Mononuclear cell (primary cell): ENCODE results near the gene ANKRD10. TPM values are rescaled to one million over a fixed set of nuclear protein-coding genes. Genes with fewer than 3 reads are reported as not detected.

Experiments
- H3K27me3 ChIP-seq: 2 replicates; pipeline ENCODE4 v1.6.0; 2011; ENCODE audit warnings: low read length, control low read depth; ENCODE audit not compliant: insufficient read depth
- H3K4me1 ChIP-seq: 2 replicates; pipeline ENCODE4 v1.5.1; 2011; ENCODE audit warnings: mild to moderate bottlenecking, low read length, control low read depth; ENCODE audit not compliant: insufficient read depth
- H3K4me3 ChIP-seq: 2 replicates; pipeline ENCODE4 v1.5.1; 2011; ENCODE audit warnings: mild to moderate bottlenecking, low read length, moderate library complexity
- H3K9me3 ChIP-seq: 2 replicates; pipeline ENCODE4 v1.5.1; 2011; ENCODE audit warnings: low read depth, mild to moderate bottlenecking, control low read depth, low read length
- total RNA-seq: library from RNA; depleted of rRNA; stranded (reverse); fragments of >200 nt; gene quantifications from one replicate; pipeline ENCODE4 v1.2.3, GENCODE V29; 2012

Gene ANKRD10
- total RNA-seq, 1 donor: 104 TPM

- Histone ChIP-seq H3K4me3 (no peak overlapping the region), H3K27me3 (no peaks in the 10 kb centered on the region), H3K9me3 (no peaks in the 10 kb centered on the region), H3K4me1 (no peaks in the 10 kb centered on the region)
These were observed 84.5 kb downstream of the ANKRD10 start for GRCh38 chr13:110830331-110830730.

- H3K27me3 ChIP-seq: no peaks in the 10 kb centered on the region
- no peaks in the 10 kb centered on the region for H3K9me3 ChIP-seq
- no peak overlapping the region for H3K4me3 ChIP-seq
- H3K4me1 ChIP-seq: no peaks in the 10 kb centered on the region
These were observed 85.4 kb downstream of the ANKRD10 start for GRCh38 chr13:110829486-110829885.

- no peaks in the 10 kb centered on the region for H3K9me3 ChIP-seq
- H3K4me1 ChIP-seq: no peaks in the 10 kb centered on the region
- H3K27me3 ChIP-seq: no peaks in the 10 kb centered on the region
- no peak overlapping the region for H3K4me3 ChIP-seq
These were observed 86.2 kb downstream of the ANKRD10 start for GRCh38 chr13:110828705-110829104.

Other genes with a start within 250 kb of the ANKRD10 start
- gene CARS2, start 209.0 kb downstream of the ANKRD10 start, total RNA-seq: 44.4 TPM
- gene ING1, start 201.4 kb downstream of the ANKRD10 start, total RNA-seq: 18.7 TPM
- gene ARHGEF7, start 200.2 kb upstream of the ANKRD10 start, total RNA-seq: 79.5 TPM